CD14-positive monocyte (primary cell): ENCODE measurements around the gene TMEM151B. TPM values are rescaled to one million over a fixed set of nuclear protein-coding genes. Genes with fewer than 3 reads are reported as not detected.

Experiments used
- DNase-seq, 3 donors: peaks; one replicate each; pipeline ENCODE4 v3.0.0-alpha.2; 2011 to 2022
- H2AFZ ChIP-seq: 2 replicates; pipeline ENCODE4 v1.6.0; 2012; ENCODE audit warnings: mild to moderate bottlenecking, low read depth, low read length, inconsistent platforms; ENCODE audit not compliant: insufficient read depth, poor library complexity, severe bottlenecking
- H3K27ac ChIP-seq, 2 donors: 1 replicate in 1 of 2; 2 replicates in 1 of 2; pipeline ENCODE4 v1.5.1; 2012 to 2013; ENCODE audit warnings: low read length in 2 of 2, control low read depth in 1 of 2, inconsistent platforms in 1 of 2, low read depth in 1 of 2, mild to moderate bottlenecking in 1 of 2
- H3K27me3 ChIP-seq, 2 donors: one replicate each; pipeline versions ENCODE4 v1.6.0 to v1.6.1; 2011 to 2013; ENCODE audit warnings: low read length in 2 of 2; ENCODE audit not compliant: control insufficient read depth in 2 of 2, insufficient read depth in 2 of 2
- H3K36me3 ChIP-seq, 2 donors: replicated peaks in 1 of 2; 1 replicate in 1 of 2; 2 replicates in 1 of 2; pipeline versions ENCODE4 v1.5.1 to v1.6.1; 2012 to 2013; ENCODE audit warnings: low read length in 2 of 2, control low read depth in 1 of 2, inconsistent platforms in 1 of 2, mild to moderate bottlenecking in 1 of 2; ENCODE audit not compliant: insufficient read depth in 2 of 2, control insufficient read depth in 1 of 2
- H3K4me1 ChIP-seq, 2 donors: 1 replicate in 1 of 2; 2 replicates in 1 of 2; pipeline versions ENCODE4 v1.5.1 to v1.6.1; 2012 to 2013; ENCODE audit warnings: low read length in 2 of 2, control low read depth in 1 of 2, inconsistent platforms in 1 of 2, mild to moderate bottlenecking in 1 of 2, moderate library complexity in 1 of 2; ENCODE audit not compliant: insufficient read depth in 2 of 2, control insufficient read depth in 1 of 2
- H3K4me2 ChIP-seq: replicated peaks from 2 replicates; pipeline ENCODE3; 2012; ENCODE audit warnings: low read length, moderate library complexity, mild to moderate bottlenecking; ENCODE audit not compliant: poor library complexity, severe bottlenecking; ENCODE audit errors: extremely low read depth
- H3K4me3 ChIP-seq, 3 experiments: fragments of 200-600 bp in 1 of 3; sonication (generic) in 1 of 3; replicated peaks in 1 of 3; 1 replicate in 2 of 3; 2 replicates in 1 of 3; pipeline ENCODE4 v1.5.1; 2011 to 2013; ENCODE audit warnings: low read length in 3 of 3, mild to moderate bottlenecking in 3 of 3, control low read depth in 2 of 3, low read depth in 2 of 3, inconsistent platforms in 1 of 3, moderate library complexity in 1 of 3
- H3K79me2 ChIP-seq: 2 replicates; pipeline ENCODE4 v1.6.0; 2012; ENCODE audit warnings: mild to moderate bottlenecking, control low read depth, inconsistent platforms, low read length, moderate library complexity; ENCODE audit not compliant: insufficient read depth
- H3K9ac ChIP-seq: 2 replicates; pipeline ENCODE4 v1.6.0; 2017; ENCODE audit warnings: low read length, mild to moderate bottlenecking; ENCODE audit not compliant: insufficient read depth, poor library complexity, severe bottlenecking
- H3K9me3 ChIP-seq, 2 donors: replicated peaks in 1 of 2; 1 replicate in 1 of 2; 2 replicates in 1 of 2; pipeline versions ENCODE4 v1.5.1 to v1.6.1; 2012 to 2013; ENCODE audit warnings: low read length in 2 of 2, control low read depth in 1 of 2; ENCODE audit not compliant: control insufficient read depth in 1 of 2, insufficient read depth in 1 of 2
- H4K20me1 ChIP-seq: 2 replicates; pipeline ENCODE4 v1.6.0; 2012; ENCODE audit warnings: mild to moderate bottlenecking, low read length, control low read depth, moderate library complexity; ENCODE audit not compliant: insufficient read depth
- H3K27ac Mint-ChIP-seq, 7 donors: one replicate each; pipeline ENCODE4 v1.8.0; 2020; ENCODE audit warnings: mild to moderate bottlenecking in 7 of 7, mixed read lengths in 7 of 7, moderate library complexity in 6 of 7, inconsistent platforms in 2 of 7
- H3K27me3 Mint-ChIP-seq, 3 donors: one replicate each; pipeline ENCODE4 v1.8.0; 2021 to 2022; ENCODE audit warnings: low read depth in 3 of 3, mild to moderate bottlenecking in 3 of 3, mixed read lengths in 3 of 3, moderate library complexity in 3 of 3, inconsistent platforms in 1 of 3
- H3K36me3 Mint-ChIP-seq, 2 donors: one replicate each; pipeline ENCODE4 v1.8.0; 2020; ENCODE audit warnings: mixed read lengths in 2 of 2, inconsistent platforms in 1 of 2, mild to moderate bottlenecking in 1 of 2
- H3K4me1 Mint-ChIP-seq: one replicate; pipeline ENCODE4 v1.8.0; 2020; ENCODE audit warnings: mild to moderate bottlenecking, mixed read lengths
- H3K4me3 Mint-ChIP-seq, 2 donors: one replicate each; pipeline ENCODE4 v1.8.0; 2020; ENCODE audit warnings: mild to moderate bottlenecking in 2 of 2, mixed read lengths in 2 of 2, moderate library complexity in 1 of 2
- H3K9me3 Mint-ChIP-seq, 7 donors: one replicate each; pipeline ENCODE4 v1.8.0; 2020 to 2022; ENCODE audit warnings: mixed read lengths in 7 of 7, mild to moderate bottlenecking in 6 of 7, moderate library complexity in 6 of 7, inconsistent platforms in 2 of 7
- WGBS: methylation state at CpG from one replicate; pipeline ENCODE4 v1.1.5; 2013; ENCODE audit warnings: missing lambda C conversion rate; ENCODE audit not compliant: insufficient coverage; 5-methylcytosine and 5-hydroxymethylcytosine counted together
- intact Hi-C, 2 donors: fragments of 100-400 bp; cut with micrococcal nuclease; formaldehyde crosslinking; loops; one replicate each; pipeline versions ENCODE4 v1.15.0 to v1.15.1; 2023
- polyA plus RNA-seq, 3 donors: library from polyadenylated mRNA; depleted of rRNA in 1 of 3; unstranded in 2 of 3; stranded (reverse) in 1 of 3; fragments of 300-500 nt in 2 of 3; fragments of >200 nt in 1 of 3; fragmentation: Illumina TruSeq in 2 of 3; gene quantifications; 1 replicate in 2 of 3; 2 replicates in 1 of 3; pipeline ENCODE4 v1.2.3, GENCODE V29; 2012 to 2021
- TF ChIP-seq, protein P1 (sequence below): fragments of 200-600 bp; IDR thresholded peaks from one replicate; pipeline ENCODE4 v1.8.0; 2022; ENCODE audit warnings: antibody characterized with exemption, mild to moderate bottlenecking

TMEM151B gene
- polyA plus RNA-seq, 3 donors, result not detected

GRCh38 chr6:44273617-44274016, 3.4 kb downstream of the TMEM151B start:
- H3K4me3 Mint-ChIP-seq, result peak overlapping the region in 1 of 2 donors; percentile 44
- H2AFZ ChIP-seq, result no peak overlapping the region

DNA sequence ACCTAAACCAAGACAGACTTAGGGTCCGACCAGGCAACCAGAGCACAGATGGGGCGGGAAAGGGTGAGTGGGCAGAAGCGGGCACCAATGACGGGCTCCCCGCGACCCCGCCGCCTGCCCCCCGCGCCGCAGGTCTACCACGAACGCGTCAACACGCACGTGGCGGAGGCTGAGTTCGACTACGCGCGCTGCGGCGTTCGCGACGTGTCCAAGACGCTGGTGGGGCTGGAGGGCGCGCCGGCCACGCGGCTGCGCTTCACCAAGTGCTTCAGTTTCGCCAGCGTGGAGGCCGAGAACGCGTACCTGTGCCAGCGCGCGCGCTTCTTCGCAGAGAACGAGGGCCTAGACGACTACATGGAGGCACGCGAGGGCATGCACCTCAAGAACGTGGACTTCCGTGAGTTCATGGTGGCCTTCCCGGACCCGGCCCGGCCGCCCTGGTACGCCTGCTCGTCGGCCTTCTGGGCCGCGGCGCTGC, 5.1 kb downstream of the TMEM151B start:
- no peak overlapping the region for H3K4me3 ChIP-seq
- H3K9ac ChIP-seq, result no peak overlapping the region
- Mint-ChIP-seq H3K9me3 (peaks cover 0 to 17% (median 4%) of the 10 kb centered on the region in 7 donors), H3K4me3 (peak overlapping the region in 1 of 2 donors; percentile 62), H3K36me3 (peaks cover 0 to 6% of the 10 kb centered on the region in 2 donors), H3K27me3 (peaks cover 61 to 89% (median 73%) of the 10 kb centered on the region in 3 donors), H3K27ac (no peak overlapping the region), H3K4me1 (peaks cover 10% of the 10 kb centered on the region)
- no peak overlapping the region for H3K27ac ChIP-seq
- no peak overlapping the region for H2AFZ ChIP-seq
- WGBS, result 81% methylated on average over 57 of the region's 59 CpGs
- peaks cover 33 to 85% of the 10 kb centered on the region in 2 donors for H3K27me3 ChIP-seq
- peaks cover 0 to 14% of the 10 kb centered on the region in 2 donors for H3K9me3 ChIP-seq
- no peaks in the 10 kb centered on the region for H3K79me2 ChIP-seq
- TF ChIP-seq, protein P1, sequence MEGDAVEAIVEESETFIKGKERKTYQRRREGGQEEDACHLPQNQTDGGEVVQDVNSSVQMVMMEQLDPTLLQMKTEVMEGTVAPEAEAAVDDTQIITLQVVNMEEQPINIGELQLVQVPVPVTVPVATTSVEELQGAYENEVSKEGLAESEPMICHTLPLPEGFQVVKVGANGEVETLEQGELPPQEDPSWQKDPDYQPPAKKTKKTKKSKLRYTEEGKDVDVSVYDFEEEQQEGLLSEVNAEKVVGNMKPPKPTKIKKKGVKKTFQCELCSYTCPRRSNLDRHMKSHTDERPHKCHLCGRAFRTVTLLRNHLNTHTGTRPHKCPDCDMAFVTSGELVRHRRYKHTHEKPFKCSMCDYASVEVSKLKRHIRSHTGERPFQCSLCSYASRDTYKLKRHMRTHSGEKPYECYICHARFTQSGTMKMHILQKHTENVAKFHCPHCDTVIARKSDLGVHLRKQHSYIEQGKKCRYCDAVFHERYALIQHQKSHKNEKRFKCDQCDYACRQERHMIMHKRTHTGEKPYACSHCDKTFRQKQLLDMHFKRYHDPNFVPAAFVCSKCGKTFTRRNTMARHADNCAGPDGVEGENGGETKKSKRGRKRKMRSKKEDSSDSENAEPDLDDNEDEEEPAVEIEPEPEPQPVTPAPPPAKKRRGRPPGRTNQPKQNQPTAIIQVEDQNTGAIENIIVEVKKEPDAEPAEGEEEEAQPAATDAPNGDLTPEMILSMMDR, result no peak
- DNase-seq, result no peak
- no peaks in the 10 kb centered on the region for H4K20me1 ChIP-seq
- H3K4me1 ChIP-seq, result peaks cover 0 to 7% of the 10 kb centered on the region in 2 donors
- no peaks in the 10 kb centered on the region for H3K36me3 ChIP-seq
- intact Hi-C loops, result no loop called here
- H3K4me2 ChIP-seq, result no peak overlapping the region

More at GRCh38 chr6:44273617-44274016, 3.4 kb downstream of the TMEM151B start:
- no peak overlapping the region for H3K27ac Mint-ChIP-seq
- TF ChIP-seq, protein P1, result no peak
- Histone ChIP-seq H3K27ac (no peak overlapping the region), H3K9me3 (peaks cover 0 to 14% of the 10 kb centered on the region in 2 donors), H3K4me1 (peaks cover 9 to 18% of the 10 kb centered on the region in 2 donors), H3K27me3 (peaks cover 49 to 90% of the 10 kb centered on the region in 2 donors), H4K20me1 (no peaks in the 10 kb centered on the region), H3K4me3 (no peak overlapping the region), H3K36me3 (no peaks in the 10 kb centered on the region), H3K4me2 (no peak overlapping the region), H3K79me2 (no peaks in the 10 kb centered on the region), H3K9ac (no peak overlapping the region)
- WGBS, result no CpG with 5 or more reads among the region's 1 CpG
- intact Hi-C loops, result no loop called here
- peaks cover 4 to 10% of the 10 kb centered on the region in 2 donors for H3K36me3 Mint-ChIP-seq
- H3K9me3 Mint-ChIP-seq, result peaks cover 0 to 22% (median 9%) of the 10 kb centered on the region in 7 donors
- DNase-seq, result no peak
- peaks cover 12% of the 10 kb centered on the region for H3K4me1 Mint-ChIP-seq
- peaks cover 77 to 90% (median 82%) of the 10 kb centered on the region in 3 donors for H3K27me3 Mint-ChIP-seq
